HG03342 (cell line): ENCODE results near the gene CAMTA1.

ENCODE experiments used
- ATAC-seq: cut with Tn5 transposase; IDR thresholded peaks from one replicate; pipeline ENCODE4 v1.9.1; 2021; ENCODE audit warnings: mild to moderate bottlenecking, moderate library complexity; ENCODE audit not compliant: unreplicated experiment

CAMTA1 gene

DNA sequence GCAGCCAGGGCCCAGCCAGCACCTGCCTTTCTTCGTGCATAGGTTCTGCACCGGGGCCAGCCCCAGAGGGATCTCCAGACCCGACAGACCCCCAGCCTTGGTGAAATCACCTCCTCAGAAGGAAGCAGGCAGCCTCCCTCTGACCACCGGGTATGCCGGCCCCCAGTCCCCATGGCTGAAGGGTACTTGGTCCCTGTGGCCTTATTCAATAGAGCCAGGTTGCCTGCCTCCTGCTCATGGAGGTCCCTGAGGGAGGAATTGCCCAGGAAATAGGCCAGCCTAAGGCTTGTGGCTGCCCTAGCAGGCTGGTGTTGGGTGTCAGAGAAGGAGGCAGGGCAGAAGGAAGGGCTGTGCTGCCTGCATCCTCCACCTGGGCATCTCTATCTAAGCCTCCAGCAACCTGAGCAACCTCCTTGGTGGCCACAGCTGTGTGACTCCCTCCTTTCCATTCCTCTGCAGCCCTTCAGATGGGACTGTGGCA, 647.7 kb downstream of the CAMTA1 start:
- no peak for ATAC-seq

DNA sequence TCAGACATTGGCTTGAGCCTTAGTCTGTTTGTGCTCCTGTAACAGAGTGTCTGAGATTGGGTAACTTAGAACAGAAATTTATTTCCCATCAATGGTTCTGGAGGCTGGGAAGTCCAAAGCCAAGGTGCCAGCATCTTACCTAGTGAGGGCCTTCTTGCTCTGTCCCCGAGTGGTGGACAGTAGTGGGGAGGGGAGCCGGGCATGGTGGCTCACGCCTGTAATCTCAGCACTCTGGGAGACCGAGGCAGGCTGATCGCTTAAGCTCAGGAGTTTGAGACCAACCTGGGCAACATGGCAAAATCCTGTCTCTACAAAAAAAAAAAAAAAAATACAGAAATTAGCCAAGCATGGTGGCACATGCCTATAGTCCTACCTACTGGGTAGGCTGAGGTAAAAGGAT, 649.3 kb downstream of the CAMTA1 start:
- ATAC-seq = no peak

DNA sequence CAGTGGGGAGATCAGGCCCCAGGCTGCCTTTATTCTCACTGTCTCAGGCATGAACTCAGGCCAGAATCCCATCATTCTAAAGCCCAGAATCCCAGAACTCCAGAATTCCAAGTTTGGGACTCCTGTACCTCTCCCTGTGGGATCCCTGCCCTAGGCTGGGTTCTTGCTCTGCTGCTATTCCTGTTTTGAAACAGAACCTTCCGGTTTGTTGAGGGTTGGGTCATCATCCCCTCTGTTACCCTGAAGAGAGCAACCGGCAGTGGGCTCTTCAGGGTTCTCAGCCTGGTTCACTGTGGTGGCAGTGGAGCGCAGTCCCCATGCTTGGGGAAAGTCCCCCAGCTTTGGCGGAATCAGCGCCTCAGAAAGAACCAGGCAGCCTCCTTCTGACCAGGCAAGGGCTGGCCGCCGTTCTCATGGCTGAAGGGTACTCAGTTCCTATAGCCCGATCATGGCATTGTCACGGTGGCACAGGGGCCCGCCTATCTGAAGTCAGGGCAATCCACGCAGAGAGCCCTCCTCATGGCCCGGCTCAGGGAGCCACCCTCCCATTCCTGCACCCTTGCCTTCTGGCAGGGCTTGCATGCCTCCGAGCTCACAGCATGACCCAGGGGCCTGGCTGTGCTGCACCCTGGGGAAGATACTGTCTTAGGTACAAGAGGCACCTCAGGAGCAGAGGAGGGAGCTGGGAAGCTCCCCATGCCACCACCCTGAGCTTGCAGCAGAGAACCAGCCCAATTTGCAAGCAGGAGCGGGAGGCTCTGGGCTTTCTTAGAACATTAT, 650.2 kb downstream of the CAMTA1 start:
- ATAC-seq = no peak

DNA sequence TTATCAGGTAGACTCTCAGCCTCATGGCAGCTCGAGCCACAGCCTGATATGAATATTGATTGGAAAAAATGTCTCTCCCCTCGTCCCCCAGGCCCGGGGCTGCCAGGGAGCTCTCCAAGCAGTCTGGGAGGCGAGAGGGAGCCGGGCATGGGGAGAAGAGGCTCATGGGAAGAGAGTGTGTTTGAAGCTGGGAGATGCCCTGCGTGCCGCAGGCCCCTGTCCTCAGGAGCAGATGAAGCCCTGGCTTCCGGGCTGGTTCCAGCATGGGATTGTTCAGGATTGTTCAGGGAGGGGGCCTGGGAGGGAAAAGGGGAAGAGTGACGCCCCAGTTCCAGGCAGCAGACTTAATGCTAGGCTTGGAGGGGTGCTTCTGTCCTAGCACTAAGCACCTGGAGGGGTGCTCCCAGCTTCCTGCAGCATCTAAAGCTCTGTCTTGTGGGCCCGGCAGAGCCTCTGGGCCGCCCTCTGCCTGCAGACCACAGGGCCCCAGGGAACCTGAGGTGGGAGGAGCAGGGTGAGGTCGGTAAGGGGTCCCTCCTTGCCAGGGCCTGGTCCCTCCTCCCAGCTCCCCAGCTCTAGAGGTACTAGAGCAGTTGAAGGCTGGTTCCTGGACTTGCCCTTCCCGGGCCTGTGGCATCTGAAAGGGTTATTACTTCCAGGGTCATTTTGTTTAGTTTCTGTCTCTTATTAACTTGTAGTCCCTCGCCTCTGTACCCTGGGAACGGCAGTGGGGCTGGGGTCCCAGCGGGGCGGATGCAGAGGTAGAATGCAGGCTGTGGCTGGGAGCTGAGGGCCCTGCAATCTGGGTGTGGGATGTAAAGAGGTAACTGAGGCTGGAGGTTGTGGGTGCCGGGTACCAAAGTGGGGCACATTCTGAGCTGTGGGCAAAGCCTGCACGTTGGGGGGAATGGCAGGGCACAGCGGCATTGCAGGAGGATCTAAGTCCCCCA, 651.1 kb downstream of the CAMTA1 start:
- ATAC-seq = no peak

DNA sequence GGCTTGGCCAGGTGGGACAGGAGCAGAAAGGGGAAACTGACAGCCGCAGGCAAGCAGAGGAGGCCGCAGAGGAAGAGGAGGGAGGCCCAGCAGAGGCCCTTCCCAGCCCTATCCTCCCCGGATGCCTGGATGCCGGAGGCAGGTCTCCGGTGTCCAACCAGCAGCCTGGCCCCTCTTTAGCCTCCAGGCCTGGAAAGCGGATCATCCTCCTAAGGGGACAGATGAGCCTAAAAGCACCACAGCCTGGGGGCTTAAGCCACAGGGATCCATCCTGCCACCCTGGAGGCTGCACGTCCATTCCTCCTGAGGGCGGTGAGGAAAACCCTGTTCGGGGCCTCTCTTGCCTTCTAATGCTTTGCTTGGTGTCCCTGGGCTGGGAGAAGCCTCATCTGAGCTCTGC, 651.8 kb downstream of the CAMTA1 start:
- ATAC-seq = no peak

DNA sequence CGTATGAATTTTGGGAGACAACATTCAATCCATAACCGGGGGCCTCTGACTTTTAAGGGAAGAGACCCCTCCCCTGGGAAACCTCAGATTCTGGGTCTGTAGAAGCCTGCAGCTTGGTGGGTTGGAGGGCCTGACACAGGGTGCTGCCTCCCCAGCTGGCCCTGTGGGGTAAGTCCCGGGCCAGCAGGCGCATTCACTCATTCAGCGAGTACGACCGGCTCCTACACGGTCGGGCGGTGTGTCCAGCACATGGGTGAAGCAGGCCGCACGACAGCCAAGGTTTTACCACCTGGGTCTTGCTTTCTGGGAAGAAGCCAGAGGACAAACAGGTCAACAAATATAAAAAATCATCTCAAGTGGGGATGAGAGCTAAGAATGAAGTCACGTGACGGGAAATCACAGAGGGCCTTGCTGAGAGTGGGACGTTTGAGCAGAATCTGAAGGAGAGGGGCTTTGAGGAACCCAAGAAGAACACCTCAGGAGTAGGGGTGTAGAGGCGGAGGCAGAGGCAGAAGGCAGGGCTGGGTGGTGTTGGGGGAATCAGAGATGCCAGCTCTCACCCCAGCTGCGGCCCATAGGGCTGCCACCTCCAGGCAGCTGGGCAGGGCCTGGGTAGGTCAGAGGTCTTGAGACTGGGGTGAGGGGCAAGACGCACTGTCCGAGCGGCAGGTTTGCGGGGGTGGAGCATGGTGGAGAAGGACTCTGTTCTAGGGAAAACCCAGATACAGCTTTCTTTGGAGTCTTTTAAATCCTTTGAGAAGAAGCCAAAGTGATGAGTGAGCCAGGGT, 652.5 kb downstream of the CAMTA1 start:
- no peak for ATAC-seq

DNA sequence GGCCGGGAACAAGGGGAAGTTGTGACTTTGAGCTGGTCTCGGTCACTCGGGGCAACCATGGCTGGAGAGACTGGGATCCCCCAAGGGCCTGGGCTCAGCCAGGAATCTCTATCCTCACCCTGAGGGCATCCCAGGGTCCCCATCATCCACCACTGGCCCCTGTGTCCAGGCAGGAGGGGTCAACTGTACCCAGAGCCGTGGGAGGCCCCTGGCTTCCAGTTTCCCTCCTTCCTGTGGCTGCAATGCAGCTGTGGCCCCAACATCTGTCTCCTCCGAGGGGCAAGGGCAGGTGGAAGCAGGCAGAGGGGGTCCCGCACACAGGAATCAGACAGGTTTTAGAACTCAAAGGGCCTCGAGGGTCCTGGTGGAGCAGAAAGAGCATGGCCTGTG, 653.1 kb downstream of the CAMTA1 start:
- no peak for ATAC-seq

DNA sequence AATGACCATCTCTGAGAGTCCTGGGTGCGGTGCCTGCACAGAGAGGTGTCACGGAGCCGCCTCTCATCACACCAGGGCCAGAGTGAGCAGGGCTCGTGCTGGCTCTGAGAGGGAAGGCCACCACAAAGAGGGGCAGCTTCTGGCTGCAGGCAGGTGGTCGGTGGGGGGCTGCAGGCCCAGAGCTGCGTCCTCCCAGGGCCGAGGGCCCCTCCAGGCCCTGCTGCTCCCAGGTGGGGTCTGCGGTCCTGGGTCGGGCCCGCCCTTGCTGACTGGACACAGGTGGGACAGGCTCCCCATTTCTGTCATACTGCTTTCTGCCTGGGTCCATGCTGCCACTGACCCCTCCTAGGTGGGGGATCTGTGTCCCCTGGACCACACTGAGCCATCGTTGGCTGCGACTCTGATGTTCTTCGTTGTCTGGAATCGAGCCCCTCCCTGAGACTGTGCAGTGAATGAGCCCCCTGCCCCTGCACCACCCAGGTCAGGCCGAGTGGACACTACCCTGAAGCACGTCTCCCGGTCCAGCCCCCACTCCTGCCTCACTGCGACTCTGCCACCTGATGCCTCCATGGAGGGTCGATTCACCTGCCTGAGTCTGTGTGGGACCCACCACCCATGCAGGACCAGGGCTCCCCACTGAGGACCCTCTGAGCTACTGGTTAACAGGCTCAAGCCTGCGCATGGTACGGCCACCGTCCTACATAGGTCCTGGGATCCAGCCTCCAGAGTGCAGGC, 653.8 kb downstream of the CAMTA1 start:
- ATAC-seq = no peak

DNA sequence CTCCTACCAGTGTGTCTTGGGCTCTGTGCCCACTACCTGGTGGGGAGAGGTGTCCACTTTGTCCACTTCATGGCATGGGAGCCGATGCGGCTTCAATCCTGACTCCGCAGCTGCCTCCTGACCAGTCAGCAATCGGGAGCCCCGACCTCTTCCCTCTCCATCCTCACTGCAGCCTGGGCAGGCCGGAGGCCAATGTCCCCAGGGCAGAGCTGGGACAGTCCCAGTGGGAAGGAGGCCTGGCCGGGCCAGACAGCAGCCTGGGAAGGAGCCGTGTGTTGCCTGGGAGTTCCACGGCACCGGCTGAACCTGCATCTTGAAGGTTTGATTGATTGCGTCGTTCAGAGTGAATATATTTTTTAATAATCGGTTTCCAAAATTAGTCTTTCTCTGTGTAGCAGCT, 654.9 kb downstream of the CAMTA1 start:
- no peak for ATAC-seq

DNA sequence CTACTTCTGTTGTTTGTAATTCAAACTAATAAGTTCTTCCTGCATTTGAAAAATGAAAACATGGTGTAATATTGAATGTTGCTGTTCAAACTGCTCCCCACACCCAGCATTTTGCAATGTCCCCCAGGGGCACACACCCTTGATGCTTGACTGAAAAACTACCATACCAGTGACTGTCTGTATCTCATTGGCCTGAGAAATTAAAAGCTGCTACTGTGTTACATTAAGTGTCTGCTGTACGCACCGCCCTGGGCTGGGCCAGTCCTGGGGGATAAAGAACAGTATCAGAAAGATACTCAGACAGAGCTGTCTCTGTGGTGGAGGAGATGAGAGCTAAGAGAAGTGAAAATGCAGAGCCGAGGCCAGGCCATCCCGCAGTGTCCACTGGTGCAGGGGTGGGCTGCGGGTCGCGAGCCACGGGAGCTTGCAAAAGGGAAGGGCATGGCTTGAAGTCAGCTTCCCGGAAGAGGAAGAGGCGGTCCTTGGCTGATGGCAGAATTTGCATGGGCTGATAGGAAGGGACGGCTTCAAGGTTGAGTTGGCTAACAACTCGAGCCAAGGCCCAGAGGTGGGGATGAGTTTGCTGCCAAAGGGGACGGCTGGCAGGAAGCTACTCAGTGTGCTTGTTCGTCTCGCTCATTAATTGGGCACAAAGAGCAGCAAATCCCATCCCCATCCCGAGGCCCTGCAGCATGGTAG, 656.0 kb downstream of the CAMTA1 start:
- ATAC-seq = no peak

DNA sequence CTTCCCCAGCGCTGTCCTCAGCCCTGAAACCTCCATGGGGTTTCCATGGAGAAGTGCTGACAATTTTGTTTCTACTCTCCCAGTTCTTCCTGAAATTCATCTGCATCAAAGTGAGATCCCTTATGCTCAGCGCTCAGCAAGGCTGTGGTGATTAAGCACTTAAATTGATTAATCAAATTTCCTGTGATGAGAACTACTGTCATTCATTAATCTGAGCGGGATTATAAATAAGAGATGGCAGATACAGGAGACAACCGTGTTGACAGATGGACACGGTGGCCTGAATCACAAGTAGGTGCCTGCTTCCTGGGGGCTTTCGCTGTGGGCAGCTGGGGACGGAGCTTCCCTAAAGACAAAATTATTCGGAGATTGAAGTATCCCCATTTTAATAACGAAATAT, 656.8 kb downstream of the CAMTA1 start:
- no peak for ATAC-seq

DNA sequence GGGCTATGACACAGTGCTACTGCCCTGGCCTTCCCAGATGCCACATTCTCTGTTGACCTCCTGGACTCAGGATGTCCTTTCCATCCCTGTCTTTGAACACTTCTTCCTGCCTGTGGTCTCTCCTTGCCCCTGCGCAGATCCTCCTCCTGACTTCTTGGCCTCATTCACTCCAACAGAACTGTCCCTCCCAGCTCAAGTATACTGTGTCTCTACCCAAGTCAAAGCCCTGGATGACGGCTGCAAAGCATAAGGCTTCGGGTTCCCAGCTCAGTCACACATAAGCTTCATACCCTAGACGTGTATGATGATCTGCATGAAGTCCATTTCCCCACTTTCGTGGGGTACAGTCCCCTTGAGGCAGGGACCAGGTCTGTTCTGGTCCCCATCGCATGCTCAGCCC, 657.7 kb downstream of the CAMTA1 start:
- no peak for ATAC-seq

DNA sequence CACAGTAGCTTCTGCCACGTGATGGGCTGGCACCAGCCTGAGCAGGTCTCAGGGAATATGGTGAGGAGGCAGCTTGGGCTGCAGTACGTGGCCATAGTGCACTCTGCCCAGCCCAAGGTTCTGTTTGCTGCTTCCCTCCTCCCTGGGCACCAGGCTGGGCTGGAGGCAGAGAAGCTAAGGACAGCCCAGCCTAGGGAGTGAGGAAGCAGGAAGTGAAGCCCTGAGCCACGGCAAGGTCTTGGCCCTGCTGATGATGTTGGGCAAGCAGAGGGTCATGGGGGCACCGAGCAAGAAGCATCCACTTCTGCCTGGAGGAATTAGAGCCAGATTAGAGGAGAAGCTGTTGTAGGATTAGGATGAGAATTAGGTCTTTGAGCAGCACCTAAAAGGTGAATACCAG, 659.1 kb downstream of the CAMTA1 start:
- no peak for ATAC-seq

DNA sequence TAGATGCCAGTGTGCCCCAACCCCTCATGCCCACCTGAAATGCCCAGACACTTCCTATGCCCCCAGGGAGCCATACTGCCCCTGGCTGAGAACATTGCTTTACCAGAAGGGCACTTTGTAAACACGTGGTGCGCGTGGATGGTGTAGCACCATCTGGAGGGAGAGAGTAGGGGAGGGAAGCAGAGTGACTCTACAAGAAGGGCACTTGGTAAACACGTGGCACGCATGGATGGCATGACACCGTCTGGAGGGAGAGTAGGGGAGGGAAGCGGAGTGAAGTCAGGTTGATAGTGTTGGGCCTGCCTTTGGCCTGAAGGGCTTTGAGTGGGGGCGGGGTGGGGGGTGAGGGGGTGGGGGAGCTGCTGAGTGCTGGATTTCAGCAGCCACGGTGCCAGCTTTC, 661.8 kb downstream of the CAMTA1 start:
- no peak for ATAC-seq

DNA sequence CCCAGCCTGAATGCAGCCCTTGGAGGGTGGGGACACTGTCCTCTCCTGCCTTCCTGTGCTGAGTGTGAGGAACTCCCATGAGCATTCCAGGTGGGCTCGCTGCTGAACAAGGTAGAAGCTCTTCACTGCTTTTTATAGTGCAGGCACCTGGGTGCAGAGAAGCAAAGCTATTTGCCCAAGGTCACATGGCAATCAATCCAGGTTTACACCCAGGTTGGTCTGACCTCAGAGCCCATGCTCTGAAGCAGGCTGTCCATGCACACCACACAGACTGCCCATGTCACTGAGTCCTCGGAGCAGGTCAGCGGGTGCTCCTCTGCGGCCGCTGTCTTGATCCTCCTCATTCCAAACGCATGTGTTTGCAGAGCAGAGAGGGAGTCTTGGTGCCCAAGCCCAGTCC, 662.5 kb downstream of the CAMTA1 start:
- ATAC-seq = no peak

DNA sequence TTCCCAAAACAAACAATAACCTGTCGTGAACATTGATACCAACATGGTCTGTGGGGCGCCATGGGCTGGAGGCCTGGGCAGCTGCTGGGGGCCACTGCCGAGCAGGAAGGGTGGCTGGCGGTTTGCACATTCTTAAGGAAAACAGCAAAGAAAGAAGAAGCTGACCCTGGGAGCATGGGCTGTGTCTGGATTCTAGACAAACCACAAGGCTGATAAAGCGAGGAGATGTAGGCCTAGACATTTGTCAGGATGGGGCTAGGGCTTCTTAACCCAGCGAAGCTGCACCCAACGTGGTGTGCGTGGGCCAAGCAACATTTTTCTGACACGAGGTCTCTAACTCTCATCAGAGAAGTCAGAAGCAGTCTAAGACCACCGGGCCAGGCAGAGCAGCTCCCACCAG, 663.7 kb downstream of the CAMTA1 start:
- ATAC-seq = no peak

DNA sequence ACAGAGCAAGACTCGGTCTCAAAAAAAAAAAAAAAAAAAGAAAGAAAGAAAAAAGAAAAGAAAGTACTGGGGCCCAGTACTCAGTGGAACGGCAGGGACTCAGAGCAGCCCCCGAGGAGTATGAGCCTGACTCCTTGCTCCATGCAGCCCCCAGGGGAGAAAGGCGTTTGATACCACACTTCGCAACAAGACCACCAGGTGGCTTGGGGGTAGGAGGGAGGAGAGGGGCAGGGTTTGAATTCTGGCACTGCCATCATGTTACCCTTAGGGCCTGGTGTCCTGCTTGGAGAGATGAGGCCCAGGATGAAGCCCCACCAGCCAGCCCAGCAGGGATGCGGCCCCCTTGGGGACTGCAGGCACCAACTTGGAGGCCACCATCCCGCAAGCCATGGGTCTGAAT, 664.5 kb downstream of the CAMTA1 start:
- ATAC-seq = no peak

DNA sequence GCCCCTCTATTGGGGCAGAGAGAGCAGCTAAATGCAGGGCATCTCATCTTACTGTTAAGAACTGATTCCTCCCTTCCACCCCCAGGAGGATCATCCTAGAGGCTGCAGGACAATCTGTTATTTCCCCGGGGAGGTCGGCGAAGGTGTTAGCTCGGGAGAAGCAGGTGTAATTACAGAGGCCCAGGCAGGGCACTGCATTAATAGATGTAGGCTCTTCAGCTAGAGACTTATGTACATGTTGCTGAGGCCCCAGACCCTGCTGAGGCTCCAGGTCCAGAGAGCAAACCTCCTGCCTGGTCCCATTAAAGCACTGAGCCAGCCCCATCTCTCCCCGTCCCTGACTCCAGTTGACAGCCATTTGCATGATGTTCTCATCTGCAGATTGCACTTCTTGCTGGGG, 665.6 kb downstream of the CAMTA1 start:
- ATAC-seq = no peak

DNA sequence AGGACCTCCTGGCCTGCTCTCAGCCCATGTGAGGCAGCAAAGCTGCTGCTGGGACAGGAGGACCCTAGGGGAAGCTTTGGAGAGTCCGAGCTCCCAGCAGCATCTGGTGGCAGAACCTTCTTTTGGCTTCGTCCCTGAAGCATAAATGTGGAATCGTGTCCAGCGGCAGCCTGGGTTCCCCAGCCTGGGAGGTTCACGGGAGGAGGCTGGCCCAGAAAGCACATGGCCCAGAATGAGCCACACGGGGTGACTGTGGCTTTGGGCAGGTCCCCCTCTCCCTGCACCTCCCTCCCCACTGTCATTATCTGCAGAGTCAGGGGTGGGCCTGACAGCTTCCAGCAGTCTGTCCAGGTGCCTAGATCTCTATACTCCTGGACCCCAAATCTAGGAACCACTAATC, 667.8 kb downstream of the CAMTA1 start:
- no peak for ATAC-seq
